HG02943 (cell line): ENCODE data around the gene LRRC37A3.
"Not testable (repeated sequence)": the region's sequence is repeated elsewhere in the genome, so short reads cannot be mapped to it uniquely, and the experiment has no call there.

ENCODE experiments used
- ATAC-seq: cut with Tn5 transposase; IDR thresholded peaks from one replicate; pipeline ENCODE4 v1.9.1; 2021; ENCODE audit warnings: mild to moderate bottlenecking, low read depth, moderate library complexity; ENCODE audit not compliant: unreplicated experiment

LRRC37A3 gene

GRCh38 chr17:64837018-64837761 is 82.1 kb downstream of the LRRC37A3 start:
- peak; percentile 90 for ATAC-seq

GRCh38 chr17:64836623-64837017 is 82.7 kb downstream of the LRRC37A3 start:
- peak; percentile 42 for ATAC-seq

GRCh38 chr17:64834060-64834459 is 85.2 kb downstream of the LRRC37A3 start:
- not testable (repeated sequence) for ATAC-seq

DNA sequence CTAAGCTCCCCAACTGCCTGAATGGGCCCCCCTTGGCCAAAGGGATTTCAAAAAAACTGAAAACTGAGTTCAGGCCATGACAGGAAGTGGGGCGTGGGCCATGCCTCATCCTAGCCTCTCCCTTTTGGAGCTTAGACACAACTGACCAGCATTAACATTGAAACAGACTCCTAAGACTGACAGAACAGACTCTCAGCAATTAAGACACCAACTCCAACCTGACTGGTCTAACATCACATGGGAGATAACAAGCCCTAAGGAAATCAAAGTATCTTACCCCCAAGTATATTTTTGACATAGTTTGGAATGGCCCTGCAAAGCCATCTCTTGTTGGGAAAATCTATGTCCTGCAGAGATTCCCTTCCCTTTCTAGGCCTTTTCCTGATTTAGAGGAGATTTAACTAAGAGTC is 88.6 kb downstream of the LRRC37A3 start:
- not testable (repeated sequence) for ATAC-seq

- ATAC-seq, result not testable (repeated sequence)
Measured at GRCh38 chr17:64829824-64830630, 89.3 kb downstream of the LRRC37A3 start.

GRCh38 chr17:64829068-64829467 is 90.2 kb downstream of the LRRC37A3 start:
- not testable (repeated sequence) for ATAC-seq

DNA sequence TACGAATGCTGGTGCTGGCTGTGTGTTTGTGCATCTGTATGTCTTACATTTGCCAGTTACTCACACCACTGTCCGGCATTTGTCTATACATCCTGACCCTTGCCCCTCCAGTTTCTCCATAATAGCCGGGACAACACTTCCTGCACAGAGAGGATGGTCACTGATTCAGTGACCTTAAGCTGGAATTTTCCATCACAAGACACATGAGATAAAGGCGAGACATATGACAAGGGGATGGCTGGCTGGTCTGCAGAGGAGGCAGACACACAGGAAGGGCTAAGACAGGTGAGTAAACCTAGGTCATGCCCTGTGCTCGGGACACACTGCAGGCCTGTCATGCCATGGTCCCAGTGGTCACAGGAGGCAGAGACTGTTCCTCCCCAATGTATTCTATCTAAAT is 100.4 kb downstream of the LRRC37A3 start:
- not testable (repeated sequence) for ATAC-seq

DNA sequence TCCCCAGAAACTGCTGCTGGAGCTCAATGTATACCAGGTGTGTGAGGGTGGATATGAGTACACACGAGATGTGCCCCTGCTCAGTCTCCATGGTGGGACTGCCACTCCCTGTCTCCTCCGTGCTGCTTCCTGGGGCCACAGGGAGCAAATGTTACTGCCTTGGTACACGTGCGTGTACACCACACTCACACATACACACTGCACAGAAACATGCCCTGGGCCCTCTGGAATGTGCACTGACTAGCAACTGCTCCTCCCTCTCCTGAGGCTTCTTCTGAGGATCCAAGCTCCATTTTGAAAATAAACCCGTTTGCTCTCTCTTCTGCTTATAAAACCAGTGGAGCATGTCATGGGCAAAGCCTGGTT is 103.5 kb downstream of the LRRC37A3 start:
- not testable (repeated sequence) for ATAC-seq

DNA sequence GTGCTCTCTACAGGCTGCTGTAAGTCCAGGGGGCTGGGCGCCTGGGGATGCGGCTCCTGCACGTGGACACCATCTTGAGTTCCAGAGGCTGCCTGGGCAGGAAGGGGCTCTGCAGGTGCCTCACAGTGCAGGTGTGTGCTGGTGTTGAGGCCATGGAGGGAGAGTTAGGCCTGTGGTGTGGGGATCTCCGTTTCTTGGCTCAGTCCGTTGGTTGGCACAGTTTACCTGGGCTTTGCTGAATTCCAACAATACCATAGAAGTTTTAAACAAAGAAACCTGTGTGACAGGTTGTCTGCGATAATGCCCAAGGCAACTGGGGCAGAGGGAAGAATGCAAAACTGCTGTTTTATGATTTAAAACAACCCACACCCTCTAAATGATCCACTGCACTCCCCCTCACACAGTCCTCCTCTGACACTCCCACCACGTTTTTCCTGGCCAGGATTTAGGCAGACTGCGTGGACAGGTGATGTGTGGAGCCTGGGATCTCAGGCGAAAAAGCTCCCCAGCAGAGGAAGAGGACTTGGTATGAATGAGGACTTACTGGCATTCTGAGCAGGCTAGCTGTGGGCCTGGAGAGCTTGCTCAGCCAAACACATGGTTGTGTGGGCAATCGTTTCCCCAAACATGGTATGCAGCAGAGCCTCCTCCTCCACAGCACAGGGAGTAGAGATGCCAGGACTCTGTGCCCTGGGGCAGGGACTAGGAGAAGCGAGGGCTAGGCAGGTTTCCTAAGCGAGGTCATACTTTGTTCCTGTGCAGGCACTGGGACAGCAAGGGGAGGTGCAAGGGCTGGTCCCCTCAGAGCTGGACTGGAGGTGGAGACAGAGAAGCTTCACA is 104.1 kb downstream of the LRRC37A3 start:
- not testable (repeated sequence) for ATAC-seq

- ATAC-seq, result not testable (repeated sequence)
Measured at GRCh38 chr17:64808178-64808977, 110.9 kb downstream of the LRRC37A3 start.
